HG03442 (cell line): Measurements from ENCODE around the gene SDC3.

ENCODE experiments used
- ATAC-seq: cut with Tn5 transposase; IDR thresholded peaks from one replicate; pipeline ENCODE4 v1.9.1; 2021; ENCODE audit warnings: mild to moderate bottlenecking, moderate library complexity; ENCODE audit not compliant: unreplicated experiment

The SDC3 gene

DNA sequence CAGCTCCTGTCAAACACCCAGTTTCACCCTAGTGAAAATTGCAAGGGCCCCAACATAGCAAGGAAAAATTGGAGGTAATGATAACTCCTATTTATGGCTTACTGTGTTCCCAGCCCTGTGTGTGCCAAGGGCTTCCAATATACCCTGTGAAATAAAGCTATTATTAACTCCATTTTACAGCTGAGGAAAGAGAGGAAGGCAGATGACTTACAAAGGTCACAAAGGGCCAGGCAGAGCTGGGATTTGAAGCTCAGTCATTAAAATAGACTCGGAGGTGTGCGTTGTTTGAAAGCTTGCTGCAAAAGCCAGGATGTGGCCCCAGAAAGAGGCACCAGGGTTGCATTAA lies 20.2 kb upstream of the SDC3 start:
- ATAC-seq: no peak

DNA sequence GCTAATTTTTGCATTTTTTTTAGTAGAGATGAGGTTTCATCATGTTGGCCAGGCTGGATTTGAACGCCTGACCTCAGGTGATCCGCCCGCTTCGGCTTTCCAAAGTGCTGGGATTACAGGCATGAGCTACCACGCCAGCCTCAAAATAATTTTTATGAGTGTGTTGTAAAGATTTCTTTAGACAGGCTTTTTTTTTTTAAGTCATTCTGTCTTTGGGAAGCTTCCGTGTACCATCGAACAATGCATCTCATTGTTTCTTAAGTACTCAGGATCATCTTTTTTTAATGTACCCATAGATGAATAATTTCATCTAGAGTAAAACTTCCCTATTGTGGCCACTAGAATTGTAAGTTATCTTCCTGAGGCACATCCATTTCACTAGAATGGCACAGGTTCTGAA lies 19.6 kb upstream of the SDC3 start:
- no peak for ATAC-seq

DNA sequence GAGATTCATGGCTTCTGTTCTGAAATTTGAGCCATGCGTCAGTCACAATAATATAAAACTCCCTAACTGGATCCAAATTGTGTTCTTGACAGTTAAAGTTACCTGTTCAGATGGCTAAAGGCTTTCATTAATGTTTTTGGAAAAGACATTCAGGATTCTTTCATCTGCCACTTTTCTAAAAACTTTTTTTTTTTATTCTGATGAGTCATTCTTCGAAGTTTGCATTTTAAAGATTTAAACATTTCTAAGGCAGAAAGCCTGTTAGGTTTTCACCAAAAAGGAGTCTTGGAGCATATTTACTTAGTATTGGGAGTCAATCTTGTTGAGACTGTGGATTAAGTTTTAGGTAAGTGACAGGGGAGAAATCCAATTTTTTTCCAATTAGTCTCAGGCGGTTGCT lies 18.9 kb upstream of the SDC3 start:
- no peak for ATAC-seq

DNA sequence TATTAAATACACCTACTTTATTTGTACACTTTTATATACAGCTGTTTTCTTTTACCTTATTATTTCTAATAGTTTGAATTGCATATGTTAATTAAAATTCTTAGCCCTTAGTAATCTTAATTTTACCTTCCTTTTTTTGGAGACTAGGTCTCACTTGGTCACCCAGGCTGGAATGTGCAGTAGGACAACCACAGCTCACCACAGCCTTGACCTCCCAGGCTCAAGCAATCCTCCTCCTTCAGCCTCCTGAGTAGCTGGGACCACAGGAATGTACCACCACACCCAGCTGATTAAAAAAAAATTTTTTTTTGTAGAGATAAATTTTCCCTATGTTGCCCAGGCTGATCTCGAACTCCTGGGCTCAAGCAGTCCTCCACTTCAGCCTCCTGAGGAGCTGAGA lies 15.0 kb upstream of the SDC3 start:
- ATAC-seq: no peak

DNA sequence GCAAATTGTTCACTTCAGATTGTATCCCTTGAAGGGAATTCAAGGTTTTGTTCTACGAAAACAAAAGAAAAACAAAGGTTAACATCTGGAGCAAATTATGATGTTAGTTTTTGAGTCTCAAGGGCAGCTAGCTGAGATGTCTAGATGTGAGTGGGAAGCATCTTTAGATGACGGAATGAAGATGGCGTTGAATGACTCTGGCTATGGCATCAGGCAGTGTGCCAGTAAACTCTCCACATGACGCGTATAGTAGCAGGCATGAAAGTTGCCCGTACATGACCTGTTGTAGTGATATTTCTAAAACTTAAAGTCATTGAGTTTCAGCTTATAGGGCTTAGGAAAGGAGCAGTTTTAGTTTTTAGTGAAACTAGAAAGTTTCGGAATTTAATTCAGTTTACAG lies 12.3 kb upstream of the SDC3 start:
- ATAC-seq: no peak

DNA sequence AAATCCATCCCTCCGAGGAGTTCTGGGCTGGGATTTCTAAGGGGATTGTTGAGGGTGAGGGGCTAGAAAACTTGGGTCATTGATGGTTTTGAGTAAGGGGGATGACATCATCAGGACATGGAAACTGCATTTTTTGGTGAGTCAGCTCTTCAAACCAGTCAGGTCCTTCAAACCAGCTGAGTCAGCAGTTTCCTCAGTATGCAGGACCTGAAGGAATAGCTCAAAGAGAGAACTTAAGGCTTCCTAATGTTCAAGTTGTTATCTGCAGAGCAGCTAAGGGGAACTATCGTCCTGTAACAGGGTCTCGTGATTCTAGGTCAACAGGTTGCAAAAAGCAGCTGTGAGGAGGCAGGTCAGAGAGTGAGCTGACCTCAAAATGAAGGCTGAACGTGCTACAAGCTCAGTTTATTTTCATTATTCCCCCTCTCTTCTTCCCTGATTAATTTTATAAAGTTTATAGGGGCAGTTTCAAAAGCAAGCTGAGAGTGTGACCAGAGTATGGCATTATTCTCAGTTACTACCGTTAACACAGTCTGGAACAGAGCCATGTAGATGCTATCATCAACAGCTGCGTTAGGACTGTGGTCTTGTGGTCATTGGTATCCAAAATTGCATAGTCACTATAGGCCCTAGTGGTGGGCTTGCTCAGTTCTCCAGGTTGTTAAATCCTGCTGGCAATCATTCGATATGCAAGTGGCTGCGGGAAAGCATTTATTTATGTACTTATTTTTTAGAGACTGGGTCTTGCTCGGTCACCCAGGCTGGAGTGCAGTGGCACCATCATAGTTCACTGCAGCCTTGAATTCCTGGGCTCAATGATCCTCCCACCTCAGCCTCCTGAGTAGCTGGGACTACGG lies 10.7 kb upstream of the SDC3 start:
- no peak for ATAC-seq

DNA sequence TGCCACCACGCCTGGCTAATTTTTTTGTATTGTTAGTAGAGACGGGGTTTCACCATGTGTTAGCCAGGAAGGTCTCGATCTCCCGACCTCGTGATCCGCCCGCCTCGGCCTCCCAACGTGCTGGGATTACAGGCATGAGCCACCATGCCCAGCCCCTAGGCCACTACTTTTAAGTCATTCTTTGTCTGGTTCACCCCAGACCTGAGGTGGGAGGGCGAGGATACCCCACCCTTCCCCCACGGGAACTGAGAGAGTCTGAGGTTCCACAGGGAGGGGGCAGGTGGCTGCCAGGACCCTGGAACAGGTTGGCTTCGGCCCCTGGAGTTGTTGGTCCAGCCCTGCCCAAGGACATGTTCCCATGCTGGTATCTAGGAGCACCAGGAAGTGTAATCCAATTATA lies 7.7 kb upstream of the SDC3 start:
- no peak for ATAC-seq

DNA sequence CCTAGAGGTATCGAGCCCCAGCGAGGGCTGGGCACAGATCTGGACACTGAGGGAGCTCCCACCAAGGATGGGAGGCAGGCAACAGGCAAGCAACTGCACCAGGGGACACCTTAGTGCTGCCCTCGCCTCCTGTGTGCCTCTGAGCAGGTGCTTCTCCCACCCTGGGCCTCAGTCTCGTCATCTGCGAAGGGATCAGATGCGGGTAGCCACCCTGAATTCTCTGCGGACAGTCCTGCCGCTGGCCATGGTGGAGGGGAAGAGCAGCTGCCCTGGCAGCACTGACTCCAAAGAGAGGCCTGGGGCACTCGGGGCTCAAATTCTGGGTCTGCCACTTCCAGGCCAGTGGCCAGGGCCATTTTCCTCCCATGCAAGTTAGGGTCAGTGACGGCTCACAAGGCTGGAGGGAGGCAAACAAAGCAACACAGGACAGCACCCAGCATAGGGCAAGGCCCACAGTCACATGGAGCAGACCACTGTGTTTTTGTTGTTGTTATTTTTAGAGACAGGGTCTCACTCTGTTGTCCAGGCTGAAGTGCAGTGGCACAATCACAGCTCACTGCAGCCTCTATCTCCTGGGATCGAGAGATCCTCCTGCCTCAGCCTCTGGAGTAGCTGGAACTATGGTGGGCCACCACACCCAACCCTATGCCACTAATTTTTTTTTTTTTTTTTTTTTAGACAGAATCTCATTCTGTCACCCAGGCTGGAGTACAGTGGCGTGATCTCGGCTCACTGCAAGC lies 7.1 kb upstream of the SDC3 start:
- no peak for ATAC-seq

DNA sequence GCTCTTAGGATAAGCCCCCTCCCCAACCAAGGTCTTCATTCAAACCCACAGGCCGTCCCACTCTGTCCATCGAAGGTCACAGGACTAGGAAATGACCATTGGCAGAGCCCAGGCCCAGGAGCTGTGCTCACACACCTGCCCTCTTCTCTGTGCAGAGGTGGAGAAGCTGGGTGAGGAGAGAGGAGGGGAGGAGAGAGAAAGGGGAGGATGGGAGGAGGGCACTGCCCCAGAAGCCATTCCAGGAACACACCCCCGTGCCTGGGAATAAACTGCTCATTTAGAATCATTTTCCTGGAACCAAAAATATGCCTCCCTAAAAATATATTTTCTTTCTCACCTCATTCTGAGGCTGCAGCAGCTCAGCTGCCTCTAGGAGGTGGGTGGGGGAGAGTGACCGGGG lies 6.4 kb upstream of the SDC3 start:
- ATAC-seq: no peak

DNA sequence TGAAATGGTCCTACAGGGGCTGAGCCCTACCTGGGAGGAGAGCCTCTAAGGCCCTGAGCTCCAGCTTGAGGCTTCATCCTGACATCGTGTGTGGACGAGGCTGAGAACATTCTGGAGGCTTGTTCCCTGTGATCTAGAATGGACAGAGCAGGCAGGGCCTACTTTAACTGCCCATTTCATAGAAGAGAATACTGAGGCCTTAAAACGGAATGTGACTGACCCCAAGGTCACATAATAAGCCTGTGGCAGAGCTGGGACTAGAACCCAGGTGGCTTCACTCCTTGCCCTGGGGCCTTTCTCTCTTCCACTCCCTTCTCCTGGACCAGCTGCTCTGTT lies 6.0 kb upstream of the SDC3 start:
- ATAC-seq: no peak

DNA sequence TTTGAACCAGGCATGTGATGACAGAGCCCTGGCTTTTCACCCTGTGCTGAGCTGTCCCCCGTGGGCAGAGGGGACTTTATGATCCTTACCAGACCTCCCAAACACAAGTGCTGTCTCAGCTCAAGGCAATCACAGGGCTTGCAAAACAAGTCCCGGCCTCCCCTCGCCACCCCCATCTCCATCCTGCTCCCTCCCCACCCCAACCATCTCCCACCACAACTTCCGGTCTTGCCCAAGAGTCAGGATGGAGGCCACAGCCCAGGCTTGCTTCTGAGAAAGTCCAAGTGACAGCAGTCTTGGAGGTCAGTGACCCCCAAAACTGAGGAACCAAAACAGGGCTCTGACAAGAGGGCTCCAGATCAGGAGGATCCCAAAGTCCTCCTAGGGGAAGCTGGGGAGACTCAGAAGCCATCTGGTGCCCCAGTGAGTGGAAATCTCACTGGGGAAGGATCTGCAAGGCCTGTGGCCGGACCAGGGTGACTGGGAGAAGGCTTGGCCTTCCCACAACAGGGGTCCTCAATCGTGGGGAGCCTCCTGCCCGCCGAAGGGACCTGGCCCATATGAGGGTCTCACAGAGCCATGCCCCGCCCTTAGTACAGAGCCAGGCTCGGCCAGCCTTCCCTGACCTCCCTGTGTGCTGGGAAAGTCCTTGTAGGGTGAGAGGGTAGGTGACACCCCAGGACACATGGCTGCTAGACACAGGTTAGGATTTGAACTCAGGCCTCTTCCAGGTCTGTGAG lies 4.5 kb upstream of the SDC3 start:
- no peak for ATAC-seq

DNA sequence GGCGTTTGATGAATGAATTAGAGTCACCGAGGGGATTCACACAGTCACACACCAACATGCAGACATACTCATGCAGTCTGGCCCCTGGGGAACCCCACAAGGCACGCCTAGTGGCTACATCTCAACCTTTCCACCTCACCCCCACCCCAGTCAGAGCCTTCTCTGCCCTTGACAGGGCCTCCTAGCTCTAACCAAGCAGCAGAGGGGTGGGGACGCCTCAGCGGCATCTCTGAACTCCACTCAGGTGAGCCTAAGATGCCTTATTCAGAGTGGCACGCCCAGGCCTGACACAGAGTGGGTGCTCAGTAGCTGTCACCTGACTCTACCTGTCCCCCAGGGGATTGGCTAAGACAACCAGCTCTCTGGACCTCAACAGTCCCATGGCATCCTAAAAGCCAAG lies 3.7 kb upstream of the SDC3 start:
- ATAC-seq: no peak

DNA sequence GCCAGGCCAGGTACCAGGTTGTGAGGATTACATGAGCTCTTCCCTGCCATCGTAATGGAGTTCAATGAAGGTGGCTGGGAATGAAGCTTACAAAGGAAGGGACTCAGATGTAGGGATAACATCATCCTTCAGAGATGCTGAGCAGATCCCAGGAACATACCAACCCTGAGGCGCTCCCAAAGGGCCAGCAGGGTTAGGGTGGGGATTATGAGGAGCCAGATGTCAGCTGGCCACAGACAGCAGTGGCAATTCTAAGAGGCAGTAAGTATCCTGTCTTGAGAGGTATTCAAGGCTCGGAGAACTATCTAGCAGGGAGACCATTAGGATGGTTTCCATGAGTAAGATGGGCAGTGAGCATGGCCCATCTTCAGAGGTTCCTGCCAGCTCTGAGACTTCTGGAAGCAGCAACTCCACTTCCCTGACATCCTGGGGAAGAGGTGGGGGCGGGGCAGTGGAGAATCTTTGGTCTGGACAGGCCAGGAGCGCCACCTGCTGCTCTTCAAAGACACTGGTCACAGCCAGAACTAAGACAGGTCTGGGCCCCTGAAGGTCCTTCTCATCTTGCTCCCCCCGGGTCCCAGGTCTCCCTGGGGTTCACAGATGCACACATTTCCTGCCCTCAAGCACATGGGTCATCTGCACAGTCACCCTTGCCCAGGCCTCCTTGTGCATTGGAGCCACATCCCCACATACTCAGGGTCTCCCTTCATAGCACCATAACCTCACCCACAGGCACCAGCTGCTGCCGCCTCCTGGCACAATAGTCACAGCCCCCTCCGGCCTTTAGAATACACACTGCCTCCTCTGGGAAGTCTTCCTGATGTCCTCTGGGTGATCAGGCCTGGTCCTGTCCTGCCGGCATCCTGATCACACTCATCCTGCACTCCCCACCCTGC lies 2.7 kb upstream of the SDC3 start:
- ATAC-seq: no peak

DNA sequence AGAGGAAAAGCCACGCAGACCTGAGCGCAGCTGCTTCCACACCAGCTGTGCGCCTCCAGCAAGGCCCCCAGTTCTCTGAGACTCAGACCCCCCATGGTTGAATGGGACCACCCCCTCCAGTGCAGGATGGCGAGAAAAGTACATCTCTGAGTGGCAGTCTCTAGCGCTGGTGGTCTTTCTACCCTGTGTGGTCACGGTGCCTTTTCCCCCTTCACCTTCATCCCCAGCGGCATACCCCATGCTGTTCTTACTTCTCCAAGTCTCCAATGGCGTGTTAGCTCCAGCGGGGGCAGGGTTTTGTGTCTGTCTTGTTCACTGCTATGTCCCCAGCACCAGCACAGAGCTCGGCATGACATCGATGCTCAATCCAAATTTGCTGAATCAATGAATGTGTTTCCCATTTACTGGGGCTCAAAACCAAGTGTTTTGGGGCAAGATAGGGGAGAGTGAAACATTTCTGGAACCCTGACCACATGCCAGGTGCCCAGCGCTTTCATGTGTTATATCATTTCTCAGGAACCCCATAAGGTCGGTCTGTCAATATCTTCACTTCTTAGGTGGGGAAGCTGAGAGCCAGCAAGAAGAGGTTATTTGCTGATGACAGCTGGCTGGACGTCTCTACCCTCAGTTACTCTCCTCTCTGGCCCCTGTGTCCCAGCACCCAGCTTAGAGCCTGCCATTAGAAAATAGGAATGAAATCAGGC lies 959 bp upstream of the SDC3 start:
- ATAC-seq: no peak

DNA sequence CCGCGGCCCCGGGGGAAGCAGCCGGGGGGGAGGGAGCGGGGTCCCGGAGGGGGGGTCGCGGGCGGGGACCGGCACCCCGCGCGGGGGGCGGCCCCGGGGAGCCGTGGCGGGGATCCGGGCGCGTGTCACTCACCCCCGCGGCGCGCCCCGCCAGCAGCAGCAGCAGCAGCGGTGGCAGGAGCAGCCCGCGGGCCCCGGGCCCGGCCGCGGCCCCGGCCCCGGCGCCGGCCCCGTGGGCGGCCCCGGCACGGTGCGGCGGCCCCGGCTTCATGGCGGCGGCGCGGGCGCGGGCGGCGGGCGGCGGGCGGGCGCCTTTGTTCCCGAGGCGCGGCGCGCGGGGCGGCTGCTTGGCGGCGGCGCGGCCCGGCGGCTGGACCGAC lies 252 bp downstream of the SDC3 start:
- ATAC-seq: no peak

DNA sequence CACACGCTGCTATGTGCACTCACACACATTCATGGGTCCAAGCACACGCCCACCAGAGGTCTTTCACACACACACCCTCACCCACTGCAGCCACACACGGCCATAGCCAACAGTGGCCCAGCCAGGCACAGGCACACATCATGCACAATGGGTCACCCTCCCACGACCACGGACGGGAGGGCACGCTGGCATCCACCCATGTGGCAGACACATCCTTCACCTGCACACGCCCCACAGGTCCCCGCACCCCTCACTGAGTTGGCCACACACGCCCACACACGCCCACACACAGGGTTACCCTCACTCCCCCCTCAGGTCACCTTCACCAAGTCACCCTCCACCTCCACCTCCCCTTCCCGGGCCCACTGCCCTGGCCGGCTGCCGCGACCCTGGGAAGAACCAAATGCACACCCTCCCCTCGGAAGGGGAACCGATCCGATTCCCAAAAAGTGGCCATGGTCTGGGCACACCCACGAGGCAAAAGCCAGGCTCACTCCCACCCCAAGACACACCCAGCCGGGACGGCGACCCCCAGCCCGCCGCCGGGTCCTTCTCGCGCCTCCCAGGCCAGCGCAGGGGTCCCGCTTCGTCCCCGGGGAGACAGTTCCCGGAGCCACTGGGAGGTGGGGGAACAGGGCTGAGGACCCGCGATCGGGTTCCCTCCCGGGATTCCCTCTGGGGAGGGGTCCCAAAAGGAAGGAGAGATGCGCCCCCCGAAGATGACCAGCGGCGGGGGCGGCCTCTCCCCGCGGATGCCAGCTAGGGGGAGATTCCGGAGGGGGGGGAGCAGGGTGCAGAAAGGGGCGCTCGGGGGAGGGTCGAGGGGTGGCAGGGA lies 860 bp downstream of the SDC3 start:
- ATAC-seq: no peak

DNA sequence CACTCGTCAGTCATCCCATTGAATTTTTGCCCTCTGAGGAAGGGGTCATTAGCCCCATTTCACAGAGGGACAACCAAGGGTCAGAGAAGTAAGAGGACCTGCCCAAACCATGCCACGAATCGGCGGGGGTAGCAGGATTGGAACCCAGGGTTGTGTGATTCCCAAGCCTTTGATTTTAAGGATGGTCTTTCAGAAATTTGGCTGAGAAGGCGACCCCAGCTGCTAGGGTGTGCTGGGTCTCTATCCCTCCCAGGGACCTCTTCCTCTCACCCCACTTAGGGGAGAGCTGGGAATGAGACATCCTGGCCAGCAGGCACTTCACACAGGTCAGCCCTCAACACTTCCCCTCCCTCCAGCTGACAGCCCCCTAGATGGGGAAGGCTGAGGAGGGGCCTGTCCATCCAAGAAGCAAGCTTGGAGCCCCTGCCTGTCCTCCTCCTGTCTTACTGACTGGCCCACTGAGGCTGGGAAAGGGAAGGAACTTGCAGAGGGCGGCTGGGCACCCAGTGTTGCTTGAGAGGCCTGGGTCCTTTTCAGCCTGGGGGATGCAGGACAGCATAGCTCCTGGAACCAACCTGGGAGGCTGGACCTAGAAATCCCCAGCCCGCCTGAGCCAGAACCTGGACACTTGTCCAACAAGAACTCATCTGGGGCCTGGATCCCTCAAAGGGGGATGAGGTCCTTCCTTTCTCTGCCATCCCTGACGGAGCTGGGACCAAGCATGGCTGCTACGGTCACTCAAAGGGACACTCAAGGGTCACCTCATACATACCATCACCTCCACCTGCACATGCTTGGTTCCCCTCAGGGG lies 1.7 kb downstream of the SDC3 start:
- ATAC-seq: no peak

DNA sequence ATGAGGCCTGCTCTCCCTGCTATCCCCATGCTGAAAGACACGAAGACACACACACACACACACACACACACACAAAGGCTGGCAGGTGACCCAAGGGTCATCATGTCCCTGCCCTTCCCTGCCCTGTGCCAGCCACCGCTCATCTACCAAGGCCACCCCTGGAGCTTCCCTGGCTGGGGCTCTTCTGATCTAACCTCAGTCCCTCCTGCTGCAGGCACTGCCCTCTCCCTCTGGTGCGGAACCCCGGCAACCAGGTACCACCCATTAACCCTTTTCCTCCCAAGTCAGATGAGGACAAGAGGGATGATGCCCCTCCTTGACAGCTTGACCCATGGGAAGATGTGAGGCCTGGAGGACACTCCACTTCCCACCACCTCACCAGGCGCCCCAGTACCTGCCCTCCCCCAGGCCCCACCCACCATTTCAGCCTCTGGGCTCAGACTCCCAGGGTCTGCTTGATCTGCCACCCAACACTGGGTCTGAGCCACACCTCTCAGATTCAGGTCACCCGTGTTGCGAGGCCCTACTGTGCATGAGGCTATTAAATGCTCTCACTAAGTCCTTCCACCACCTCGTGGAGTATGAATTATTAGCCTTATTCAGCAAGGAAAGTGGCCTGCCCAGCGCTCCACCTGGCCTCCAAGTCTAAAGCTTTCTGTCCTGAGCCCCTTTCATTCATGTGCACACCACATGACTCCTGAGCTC lies 2.5 kb downstream of the SDC3 start:
- no peak for ATAC-seq
